ENCODE data around the gene RPH3AL.

The RPH3AL gene

GRCh38 chr17:251531-251930 lies 101.1 kb downstream of the RPH3AL start (continued):
- TF ChIP-seq BCL11A (tag by site-specific recombination; IDR thresholded peaks at IDR 0.05; ENCODE audit: low read depth) (no peak), ZNF354C (tag by site-specific recombination; IDR thresholded peaks at IDR 0.05; ENCODE audit: borderline replicate concordance, low read depth) (no peak), ZNF37A (tag by site-specific recombination; IDR thresholded peaks at IDR 0.05) (no peak)

GRCh38 chr17:250487-251300 lies 101.9 kb downstream of the RPH3AL start:
- POLR2A ChIA-PET, result no interaction called here
- Histone ChIP-seq H3K4me1 (ENCODE audit: control insufficient read depth, insufficient read depth, low read length) (no peaks in the 10 kb centered on the region), H3K36me3 (ENCODE audit: control insufficient read depth in 2 of 2, insufficient read depth in 1 of 2, low read length in 2 of 2) (no peaks in the 10 kb centered on the region), H3K9me3 (ENCODE audit: control insufficient read depth, insufficient read depth, low read depth, low read length) (no peaks in the 10 kb centered on the region), H3K27ac (ENCODE audit: extremely low read depth, low read depth, low read length) (no peak overlapping the region), H3K4me3 (ENCODE audit: low read depth, low read length) (no peak overlapping the region)
- TF ChIP-seq ZBTB17 (tag by site-specific recombination; IDR thresholded peaks at IDR 0.05), result no peak
- TF ChIP-seq ZNF239 (tag by site-specific recombination; IDR thresholded peaks at IDR 0.05), result peak; percentile 97
- CTCF ChIA-PET, result interaction anchor here (0.6 to 0.7 kb wide), 2 partner anchors 61 to 169 kb away, joined by 3 to 5 read pairs; no protein-coding TSS in a partner anchor

- no peak for TF ChIP-seq ZNF600 (tag by site-specific recombination; IDR thresholded peaks at IDR 0.05)
- TF ChIP-seq ZNF239 (tag by site-specific recombination; IDR thresholded peaks at IDR 0.05), result peak; percentile 94
- Histone ChIP-seq H3K4me1 (ENCODE audit: control insufficient read depth, insufficient read depth, low read length) (no peaks in the 10 kb centered on the region), H3K4me3 (ENCODE audit: low read depth, low read length) (no peak overlapping the region), H3K9me3 (ENCODE audit: control insufficient read depth, insufficient read depth, low read depth, low read length) (no peaks in the 10 kb centered on the region), H3K36me3 (ENCODE audit: control insufficient read depth in 2 of 2, insufficient read depth in 1 of 2, low read length in 2 of 2) (peaks cover 0 to 5% of the 10 kb centered on the region in 2 experiments; a peak in 1 of 3 replicates), H3K27ac (ENCODE audit: extremely low read depth, low read depth, low read length) (no peak overlapping the region)
- ChIA-PET POLR2A (no interaction called here), CTCF (interaction anchor here (0.5 to 1.0 kb wide), 4 partner anchors 26 to 516 kb away, joined by 3 to 7 read pairs (median 4); no protein-coding TSS in a partner anchor)
Observed at GRCh38 chr17:249236-249993, 103.2 kb downstream of the RPH3AL start.

- CTCF ChIA-PET, result interaction anchor here (0.7 to 1.0 kb wide), 4 partner anchors 27 to 516 kb away, joined by 3 to 4 read pairs (median 4); no protein-coding TSS in a partner anchor
Observed at GRCh38 chr17:248337-249235, 104.0 kb downstream of the RPH3AL start.

More at GRCh38 chr17:248337-249235, 104.0 kb downstream of the RPH3AL start:
- POLR2A ChIA-PET, result no interaction called here
- Histone ChIP-seq H3K36me3 (ENCODE audit: control insufficient read depth in 2 of 2, insufficient read depth in 1 of 2, low read length in 2 of 2) (peaks cover 0 to 5% of the 10 kb centered on the region in 2 experiments; a peak in 1 of 3 replicates), H3K9me3 (ENCODE audit: control insufficient read depth, insufficient read depth, low read depth, low read length) (no peaks in the 10 kb centered on the region), H3K27ac (ENCODE audit: extremely low read depth, low read depth, low read length) (no peak overlapping the region), H3K4me3 (ENCODE audit: low read depth, low read length) (no peak overlapping the region), H3K4me1 (ENCODE audit: control insufficient read depth, insufficient read depth, low read length) (no peaks in the 10 kb centered on the region)
- TF ChIP-seq KLF7 (tag by site-specific recombination; IDR thresholded peaks at IDR 0.05; ENCODE audit: borderline replicate concordance), result no peak
- no peak for TF ChIP-seq ZNF76 (tag by site-specific recombination; IDR thresholded peaks at IDR 0.05; ENCODE audit: borderline replicate concordance, low read depth)
- TF ChIP-seq ZNF629 (tag by site-specific recombination; IDR thresholded peaks at IDR 0.05), result no peak
- TF ChIP-seq ZNF335 (tag by site-specific recombination; conservative IDR thresholded peaks at IDR 0.05), result no peak
- no peak for TF ChIP-seq KLF10 (tag by site-specific recombination; IDR thresholded peaks at IDR 0.05)
- TF ChIP-seq HIC1 (tag by site-specific recombination; IDR thresholded peaks at IDR 0.05), result no peak
- TF ChIP-seq ZFHX2 (tag by site-specific recombination; conservative IDR thresholded peaks at IDR 0.05), result no peak
- TF ChIP-seq ZNF610 (tag by site-specific recombination; IDR thresholded peaks at IDR 0.05; ENCODE audit: borderline replicate concordance), result no peak
- TF ChIP-seq ZNF112 (tag by site-specific recombination; IDR thresholded peaks at IDR 0.05), result no peak
- TF ChIP-seq ZNF514 (tag by site-specific recombination; IDR thresholded peaks at IDR 0.05), result no peak
- no peak for TF ChIP-seq ZNF155 (tag by site-specific recombination; IDR thresholded peaks at IDR 0.05)
- TF ChIP-seq ZSCAN18 (tag by site-specific recombination; IDR thresholded peaks at IDR 0.05), result no peak
